RCC 7860 (cell line): ENCODE data around the gene ADAMTS2.

ENCODE experiments used
- DNase-seq: peaks from one replicate; pipeline ENCODE4 v3.0.0-alpha.2; 2015; ENCODE audit warnings: low spot score
- FAIRE-seq: peaks from 2 replicates; lab custom pipeline; 2012; peaks lifted over from hg19 to GRCh38; lab: Jason Lieb, UNC

Gene ADAMTS2

DNA sequence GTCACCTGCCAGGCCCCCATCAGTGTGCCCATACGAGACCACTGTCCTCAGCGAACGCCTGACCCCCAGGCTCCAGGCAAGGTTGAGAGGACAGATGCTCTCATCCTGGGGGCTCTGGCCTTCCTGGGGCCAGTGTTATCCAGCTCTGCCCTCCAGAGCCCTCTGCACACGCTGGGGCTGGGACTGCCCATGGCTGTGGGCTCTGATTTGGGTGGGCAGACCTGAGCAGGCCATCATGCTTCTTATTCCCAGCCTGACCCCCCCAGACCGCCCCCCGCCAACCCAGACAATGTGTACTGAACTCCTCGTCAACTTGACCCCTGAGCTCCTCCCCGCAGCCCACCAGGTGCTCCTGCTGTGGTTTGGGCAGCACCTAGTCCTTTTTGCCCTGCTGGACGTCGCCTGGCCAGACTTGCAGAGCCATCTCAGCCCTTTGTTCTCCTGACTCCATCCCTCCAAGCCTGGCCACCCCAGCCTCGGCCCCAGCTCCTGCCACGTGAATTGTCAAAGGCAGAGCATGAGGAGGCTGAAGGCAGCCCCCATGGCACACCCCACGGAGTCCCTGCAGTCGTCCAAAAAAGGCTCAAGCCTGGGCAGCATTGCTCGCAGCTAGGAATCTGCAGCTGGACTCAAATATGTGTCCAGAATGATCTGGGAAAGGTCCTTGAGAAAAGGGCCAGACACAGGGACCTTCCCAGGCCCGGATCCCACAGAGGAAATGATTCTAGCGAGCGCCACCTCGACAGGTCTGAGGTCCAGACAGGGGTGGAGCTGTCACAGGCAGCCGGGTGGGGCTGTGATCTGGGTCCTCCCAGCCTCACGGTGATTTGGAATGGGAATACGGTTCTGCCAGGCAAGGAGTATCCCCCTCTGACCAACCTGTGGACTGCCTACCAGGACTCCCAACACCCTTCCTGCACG lies 87.0 kb downstream of the ADAMTS2 start:
- DNase-seq (no peak), FAIRE-seq (no peak)

GRCh38 chr5:179257176-179257682 lies 88.0 kb downstream of the ADAMTS2 start:
- no peak for FAIRE-seq
- no peak for DNase-seq

GRCh38 chr5:179256328-179257175 lies 88.7 kb downstream of the ADAMTS2 start:
- FAIRE-seq (no peak), DNase-seq (no peak)

- FAIRE-seq (no peak), DNase-seq (no peak)
Measured at GRCh38 chr5:179255527-179256327, 89.5 kb downstream of the ADAMTS2 start.

- FAIRE-seq (no peak), DNase-seq (no peak)
Measured at GRCh38 chr5:179254638-179255271, 90.5 kb downstream of the ADAMTS2 start.

GRCh38 chr5:179253730-179254129 lies 91.5 kb downstream of the ADAMTS2 start:
- FAIRE-seq (no peak), DNase-seq (no peak)

- DNase-seq: no peak
- FAIRE-seq: no peak
Measured at GRCh38 chr5:179251276-179251969, 93.8 kb downstream of the ADAMTS2 start.

- DNase-seq (no peak), FAIRE-seq (no peak)
Measured at GRCh38 chr5:179250561-179251225, 94.6 kb downstream of the ADAMTS2 start.

DNA sequence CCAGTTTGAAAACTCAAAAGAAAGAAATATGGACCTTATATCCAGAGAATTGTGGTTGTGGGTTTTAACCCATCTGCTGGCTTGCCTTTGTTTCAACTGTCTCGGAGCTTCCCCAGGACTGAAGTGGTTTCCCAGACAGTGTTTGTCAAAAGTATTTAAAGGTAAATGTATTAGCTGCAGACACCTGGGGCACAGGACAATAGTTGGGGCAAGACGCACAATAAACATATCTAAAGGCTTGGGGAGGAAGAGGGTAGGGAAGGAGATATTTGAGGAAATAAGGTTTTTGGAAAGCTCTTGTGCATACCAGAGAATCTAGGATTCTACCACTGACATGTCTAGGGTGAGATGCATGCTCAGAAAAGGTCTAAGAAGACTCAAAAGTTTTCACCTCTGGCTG lies 99.0 kb downstream of the ADAMTS2 start:
- no peak for DNase-seq
- FAIRE-seq: no peak

- no peak for FAIRE-seq
- no peak for DNase-seq
Measured at GRCh38 chr5:179245031-179245430, 100.2 kb downstream of the ADAMTS2 start.

- DNase-seq (no peak), FAIRE-seq (no peak)
Measured at GRCh38 chr5:179244044-179244443, 101.2 kb downstream of the ADAMTS2 start.

- FAIRE-seq (no peak), DNase-seq (no peak)
Measured at GRCh38 chr5:179243333-179243732, 101.9 kb downstream of the ADAMTS2 start.

DNA sequence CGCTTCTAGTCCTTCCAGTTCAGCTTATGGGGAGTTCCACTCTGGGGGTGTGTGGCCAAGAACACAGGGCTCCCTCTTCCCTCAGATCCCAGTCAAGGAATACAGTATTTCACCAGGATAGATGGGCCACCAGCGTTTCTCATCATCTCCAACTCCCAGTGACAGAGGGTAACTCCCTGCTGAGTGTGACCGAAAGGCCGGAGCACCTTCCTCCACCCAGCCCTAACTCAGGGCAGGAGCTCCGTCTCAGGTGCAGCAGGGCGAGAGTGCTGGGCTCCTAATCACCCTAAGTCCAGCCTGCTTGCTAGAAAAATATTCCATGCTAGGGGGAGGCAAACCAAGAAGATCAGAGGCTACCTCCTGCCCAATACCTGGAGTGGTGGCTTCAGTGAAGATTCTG lies 102.6 kb downstream of the ADAMTS2 start:
- no peak for FAIRE-seq
- no peak for DNase-seq

DNA sequence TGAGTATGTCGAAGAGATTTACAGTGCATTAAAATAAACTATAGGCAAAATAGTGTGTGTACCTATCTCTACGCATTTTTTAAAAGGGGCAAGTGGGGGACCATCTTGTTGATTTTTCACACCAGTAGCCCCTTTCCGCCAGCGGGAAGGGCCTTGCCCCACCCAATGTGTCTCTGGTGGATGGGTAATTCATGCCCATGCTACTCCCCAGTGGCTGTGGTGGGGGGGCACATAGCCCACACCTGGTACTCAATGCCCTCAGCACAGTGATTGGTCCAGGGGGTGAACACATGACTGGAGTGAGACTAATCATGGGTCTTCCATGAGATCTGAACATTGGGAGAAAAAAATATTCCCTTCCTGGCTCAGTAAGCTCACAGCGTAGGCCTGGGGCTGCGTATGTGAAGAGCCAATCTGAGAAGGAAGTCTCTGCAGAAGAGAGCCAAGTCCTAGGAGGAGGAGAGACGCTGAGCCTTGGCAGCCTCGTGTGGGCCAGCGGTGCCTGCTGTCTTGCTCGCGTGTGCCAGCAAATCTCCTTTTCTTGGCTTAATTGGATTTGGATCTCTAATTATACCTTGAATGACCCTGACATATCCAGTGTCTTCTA lies 103.4 kb downstream of the ADAMTS2 start:
- no peak for FAIRE-seq
- no peak for DNase-seq

GRCh38 chr5:179241175-179241574 lies 104.1 kb downstream of the ADAMTS2 start:
- no peak for FAIRE-seq
- DNase-seq: no peak

DNA sequence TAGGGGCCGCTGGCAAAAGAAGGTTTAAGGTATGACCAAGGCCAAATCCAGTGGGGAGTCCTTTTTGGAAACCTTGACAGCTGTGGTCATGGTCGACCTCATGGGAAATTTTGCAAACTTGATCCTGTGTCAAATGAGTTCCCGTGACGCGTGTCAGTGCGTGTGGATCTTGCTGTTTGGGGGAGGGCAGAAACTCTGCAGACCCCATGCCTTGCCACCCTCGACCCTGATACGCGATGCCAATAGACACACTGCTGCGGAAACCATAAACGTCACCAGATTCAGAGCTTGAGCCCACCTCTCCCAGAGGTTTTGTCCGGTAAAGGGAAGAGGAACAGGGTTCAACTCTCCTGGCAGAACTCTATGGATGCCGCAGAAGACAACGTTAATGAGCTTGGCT lies 104.7 kb downstream of the ADAMTS2 start:
- FAIRE-seq (no peak), DNase-seq (no peak)

DNA sequence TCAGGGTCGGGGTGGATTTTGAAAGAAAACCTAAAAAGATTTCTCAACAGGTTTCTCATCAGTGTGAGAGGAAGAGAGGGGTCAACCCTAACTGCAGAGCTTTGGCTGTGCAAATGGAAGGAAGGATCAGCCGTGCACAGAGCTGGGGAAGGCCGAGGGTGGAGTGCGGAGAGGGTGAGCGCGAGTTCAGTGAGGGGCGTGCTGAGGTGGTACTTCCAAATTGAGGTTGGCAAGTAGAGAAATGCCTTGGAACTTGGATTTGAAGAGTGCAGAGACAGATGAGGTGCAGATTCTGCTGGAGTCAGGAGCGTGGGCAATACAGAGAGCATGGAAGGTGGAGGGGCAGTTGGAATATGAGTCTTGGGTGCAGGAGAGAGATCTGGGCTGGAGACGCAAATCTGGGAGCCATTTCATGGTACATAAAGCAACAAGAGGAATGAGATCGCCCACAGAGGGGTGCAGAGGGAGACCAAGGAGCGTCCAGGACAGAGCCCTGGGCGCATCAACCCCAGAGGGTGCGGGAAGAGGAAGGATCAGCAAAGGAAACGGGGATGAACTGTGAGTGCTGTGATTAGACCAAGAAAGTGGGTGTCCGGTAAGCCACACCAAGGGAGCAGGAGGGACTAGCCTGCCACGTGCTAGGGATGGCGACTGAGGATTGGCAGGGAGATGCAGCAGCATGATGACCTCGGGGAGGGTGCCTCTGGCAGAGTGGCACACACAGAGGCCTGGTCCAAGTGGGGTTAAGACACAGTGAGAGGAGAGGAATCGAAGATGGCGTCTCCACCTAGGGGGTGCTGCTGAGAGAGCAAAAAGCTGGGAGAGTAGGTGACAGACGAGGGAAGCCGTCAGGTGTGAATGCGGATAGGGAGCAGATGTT lies 105.8 kb downstream of the ADAMTS2 start:
- FAIRE-seq (no peak), DNase-seq (no peak)

DNA sequence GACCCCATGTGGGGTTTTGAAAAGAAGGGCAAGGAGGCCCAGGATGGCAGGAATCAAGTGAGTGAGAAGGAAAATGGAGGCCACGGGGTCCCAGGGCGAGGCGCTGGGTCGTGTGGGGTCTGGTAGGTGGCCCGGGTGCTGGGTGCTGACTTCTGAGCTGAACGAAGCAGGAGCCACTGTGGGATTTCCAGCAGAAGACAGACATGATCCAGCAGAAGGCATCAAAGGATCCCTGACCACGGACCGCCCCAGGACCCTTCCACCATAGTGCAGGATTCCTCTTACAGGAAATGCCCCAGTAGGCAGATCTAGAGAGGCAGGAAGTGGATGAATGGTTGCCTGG lies 106.7 kb downstream of the ADAMTS2 start:
- no peak for DNase-seq
- no peak for FAIRE-seq
